ENCODE results near the gene CIRBP. TPM values are rescaled to one million over a fixed set of nuclear protein-coding genes. Genes with fewer than 3 reads are reported as not detected.

Gene CIRBP
- total and polyA plus RNA-seq, 9 of the 15 experiments (the other 6 are each of a cell fraction or from before 2014, with no cell fraction given): 20.5 to 327 (median 176) TPM

- TF ChIP-seq PCBP2 (IDR thresholded peaks at IDR 0.05; ENCODE audit: low read depth, low read length, poor library complexity, severe bottlenecking): no peak
- no peak for TF ChIP-seq SMARCE1 (IDR thresholded peaks at IDR 0.05)
- TF ChIP-seq ELF4 (CRISPR knock-in tag; IDR thresholded peaks at IDR 0.05): no peak
- TF ChIP-seq ZNF436 (CRISPR knock-in tag; IDR thresholded peaks at IDR 0.05): no peak
- TF ChIP-seq MXI1 (IDR thresholded peaks at IDR 0.05; ENCODE audit: low read depth, low read length): no peak
- peak; percentile 92 for TF ChIP-seq EGR1 (conservative IDR thresholded peaks at IDR 0.05)
- no peak for TF ChIP-seq PURB (CRISPR knock-in tag; IDR thresholded peaks at IDR 0.05; ENCODE audit: low read depth)
- TF ChIP-seq FOXK2 (conservative IDR thresholded peaks at IDR 0.05 in 1 of 2, IDR thresholded peaks at IDR 0.05 in 1 of 2; ENCODE audit: low read depth in 2 of 2): no peak
- TF ChIP-seq ATF7 (IDR thresholded peaks at IDR 0.05): peak; percentile 98
- peak; percentile 91 for TF ChIP-seq MBD2 (IDR thresholded peaks at IDR 0.05; ENCODE audit: borderline replicate concordance, low read depth)
- TF ChIP-seq BMI1 (IDR thresholded peaks at IDR 0.05; ENCODE audit: low read length): peak; percentile 53; the same call in 1 of the 2 replicates
- TF ChIP-seq FUS (optimal IDR thresholded peaks at IDR 0.05; ENCODE audit: low read depth, low read length): no peak
- no peak for TF ChIP-seq CBX1 (IDR thresholded peaks at IDR 0.05; ENCODE audit: low read depth)
- TF ChIP-seq NCOA6 (IDR thresholded peaks at IDR 0.05): no peak
- TF ChIP-seq NCOA4 (IDR thresholded peaks at IDR 0.05; ENCODE audit: partially characterized antibody): no peak
- no peak for TF ChIP-seq TFAP4 (CRISPR knock-in tag; IDR thresholded peaks at IDR 0.05; ENCODE audit: borderline replicate concordance)
- TF ChIP-seq FOS (IDR thresholded peaks at IDR 0.05; ENCODE audit: extremely low read depth, insufficient read length): peak; percentile 93
- no peak for TF ChIP-seq MCM5 (IDR thresholded peaks at IDR 0.05; ENCODE audit: low read depth)
- 0 out of 2 replicates have a peak, but pooled peaks have one; percentile 11 for TF ChIP-seq NFIC (IDR thresholded peaks at IDR 0.05)
- TF ChIP-seq, protein P1, sequence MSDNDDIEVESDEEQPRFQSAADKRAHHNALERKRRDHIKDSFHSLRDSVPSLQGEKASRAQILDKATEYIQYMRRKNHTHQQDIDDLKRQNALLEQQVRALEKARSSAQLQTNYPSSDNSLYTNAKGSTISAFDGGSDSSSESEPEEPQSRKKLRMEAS (CRISPR knock-in tag; IDR thresholded peaks at IDR 0.05): peak; percentile 63; the same call in 1 of the 2 replicates
- TF ChIP-seq, protein P2, sequence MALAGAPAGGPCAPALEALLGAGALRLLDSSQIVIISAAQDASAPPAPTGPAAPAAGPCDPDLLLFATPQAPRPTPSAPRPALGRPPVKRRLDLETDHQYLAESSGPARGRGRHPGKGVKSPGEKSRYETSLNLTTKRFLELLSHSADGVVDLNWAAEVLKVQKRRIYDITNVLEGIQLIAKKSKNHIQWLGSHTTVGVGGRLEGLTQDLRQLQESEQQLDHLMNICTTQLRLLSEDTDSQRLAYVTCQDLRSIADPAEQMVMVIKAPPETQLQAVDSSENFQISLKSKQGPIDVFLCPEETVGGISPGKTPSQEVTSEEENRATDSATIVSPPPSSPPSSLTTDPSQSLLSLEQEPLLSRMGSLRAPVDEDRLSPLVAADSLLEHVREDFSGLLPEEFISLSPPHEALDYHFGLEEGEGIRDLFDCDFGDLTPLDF (CRISPR knock-in tag; IDR thresholded peaks at IDR 0.05): no peak
- no peak for TF ChIP-seq CC2D1A (IDR thresholded peaks at IDR 0.05)
- TF ChIP-seq ZNF785 (CRISPR knock-in tag; IDR thresholded peaks at IDR 0.05): no peak
- TF ChIP-seq SP1 (CRISPR knock-in tag; IDR thresholded peaks at IDR 0.05): peak; percentile 85
- peak; percentile 58 for TF ChIP-seq GABPB1 (CRISPR knock-in tag; IDR thresholded peaks at IDR 0.05)
- no peak for TF ChIP-seq IFI16 (CRISPR knock-in tag; IDR thresholded peaks at IDR 0.05)
- TF ChIP-seq ARID1B (IDR thresholded peaks at IDR 0.05): no peak
- no peak for TF ChIP-seq PYGO2 (tag; IDR thresholded peaks at IDR 0.05)
- TF ChIP-seq HDAC1 (IDR thresholded peaks at IDR 0.05): no peak; a peak in 1 of 4 replicates
- TF ChIP-seq MYC (IDR thresholded peaks at IDR 0.05; ENCODE audit: low read depth, low read length): no peak
- TF ChIP-seq MYC (CRISPR knock-in tag; IDR thresholded peaks at IDR 0.05; ENCODE audit: borderline replicate concordance, low read depth): no peak
Observed at GRCh38 chr19:1260749-1261537, 8.2 kb upstream of the CIRBP start (continued).

All from K562 (cell line).